GM12891 (cell line): ENCODE measurements around the gene SOD2. TPM values are rescaled to one million over a fixed set of nuclear protein-coding genes. Genes with fewer than 3 reads are reported as not detected.
"Not testable (repeated sequence)": the region's sequence is repeated elsewhere in the genome, so short reads cannot be mapped to it uniquely, and the experiment has no call there.

Source experiments
- DNase-seq: peaks from one replicate; pipeline ENCODE4 v3.0.0; 2011; ENCODE audit warnings: low spot score; ENCODE audit not compliant: insufficient read length
- FAIRE-seq: peaks from 2 replicates; lab custom pipeline; 2011; peaks lifted over from hg19 to GRCh38; lab: Jason Lieb, UNC
- PAX5 ChIP-seq: IDR thresholded peaks from 2 replicates; pipeline ENCODE4 v1.6.1; 2011; ENCODE audit warnings: low read length, moderate library complexity, mild to moderate bottlenecking; ENCODE audit not compliant: insufficient read depth, severe bottlenecking
- POLR2A ChIP-seq: IDR thresholded peaks from 2 replicates; pipeline ENCODE4 v1.6.1; 2011; ENCODE audit warnings: low read depth, low read length, control low read depth
- POLR2AphosphoS5 ChIP-seq: IDR thresholded peaks from 2 replicates; pipeline ENCODE4 v1.6.1; 2011; ENCODE audit warnings: low read depth, low read length, control low read depth
- POU2F2 ChIP-seq: IDR thresholded peaks from 2 replicates; pipeline ENCODE4 v1.6.1; 2011; ENCODE audit warnings: low read depth, mild to moderate bottlenecking, control low read depth, low read length, moderate library complexity
- SPI1 ChIP-seq: IDR thresholded peaks from 2 replicates; pipeline ENCODE4 v1.6.1; 2011; ENCODE audit warnings: low read depth, low read length, control low read depth
- TAF1 ChIP-seq: IDR thresholded peaks from 2 replicates; pipeline ENCODE4 v1.6.1; 2011; ENCODE audit warnings: low read depth, low read length, control low read depth
- polyA plus RNA-seq: library from polyadenylated mRNA; unstranded; fragments of >200 nt; gene quantifications from one replicate; pipeline ENCODE4 v1.2.1, GENCODE V29; 2012; ENCODE audit warnings: low read depth, missing spikeins, inconsistent platforms; ENCODE audit not compliant: missing spikeins

The SOD2 gene
- 27.8 TPM for polyA plus RNA-seq

DNA sequence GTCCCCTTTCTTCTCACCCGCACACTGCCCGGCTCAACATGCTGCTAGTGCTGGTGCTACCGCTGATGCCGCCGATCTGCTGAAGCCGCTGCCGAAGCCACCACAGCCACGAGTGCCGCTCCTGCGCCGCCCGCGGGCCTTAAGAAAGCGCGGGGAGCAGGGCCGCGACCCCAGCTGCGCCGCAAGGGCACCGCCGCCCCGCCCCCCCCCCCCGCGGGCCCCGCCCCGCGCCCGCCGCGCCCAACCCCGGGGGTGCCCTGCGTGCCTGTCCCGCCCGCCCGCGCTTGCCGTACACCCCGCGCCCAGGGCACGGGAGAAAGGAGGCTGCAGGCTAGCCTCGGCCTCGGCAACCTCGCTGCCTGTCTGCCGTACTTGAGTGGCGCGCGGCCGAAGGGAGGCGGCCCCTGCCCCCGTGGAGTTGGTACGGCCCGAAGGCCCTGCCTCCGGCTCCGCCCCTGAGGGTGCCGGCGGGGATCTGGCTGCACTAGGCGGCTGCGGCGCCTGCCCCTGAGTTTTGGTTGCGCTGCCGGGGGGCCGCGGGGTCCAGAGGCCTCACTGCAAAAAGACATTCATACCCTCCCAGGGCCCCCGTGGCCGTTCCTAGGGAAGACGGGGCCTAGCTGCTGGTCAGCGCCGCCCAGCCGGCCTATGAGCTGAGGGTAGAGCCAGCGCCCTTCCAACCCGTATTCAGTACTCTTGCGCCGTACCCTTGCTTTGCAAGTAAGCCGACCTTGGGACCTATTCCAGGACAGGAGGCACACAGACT lies at the start of gene SOD2:
TSS of gene SOD2 (minus strand) at position 114 of the 766 bp plus-strand sequence. CDS start at position 40, 74 bp downstream.
- DNase-seq (peak; percentile 82), FAIRE-seq (peak; percentile 92)
- TF ChIP-seq SPI1 = no peak
- peak; percentile 80 for TF ChIP-seq POLR2AphosphoS5
- peak; percentile 72; the same call in 1 of the 2 replicates for TF ChIP-seq POLR2A
- TF ChIP-seq TAF1 = peak; percentile 65; the same call in 1 of the 2 replicates

DNA sequence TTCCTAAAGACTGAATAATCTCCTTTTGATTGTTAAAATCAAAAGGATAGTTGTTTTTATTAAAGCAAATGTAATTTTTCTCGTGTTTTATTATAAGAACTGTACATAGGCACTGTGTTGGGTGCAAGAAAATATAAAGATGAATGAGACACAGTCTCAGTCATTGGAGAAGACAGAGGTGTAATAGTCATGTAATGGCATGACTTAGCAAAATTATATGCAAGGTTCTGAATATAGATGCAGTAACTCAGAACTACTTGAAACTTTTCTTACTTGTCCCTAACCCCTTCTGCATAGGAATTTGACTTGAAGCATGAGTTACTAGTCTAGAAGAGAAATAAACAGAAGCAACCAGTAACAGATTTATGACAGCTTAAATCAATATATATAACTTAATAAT lies 49.1 kb upstream of the SOD2 start:
- no peak for DNase-seq
- TF ChIP-seq SPI1 (no peak), POU2F2 (no peak), PAX5 (no peak), POLR2A (no peak), POLR2AphosphoS5 (no peak), TAF1 (no peak)
- FAIRE-seq = no peak

DNA sequence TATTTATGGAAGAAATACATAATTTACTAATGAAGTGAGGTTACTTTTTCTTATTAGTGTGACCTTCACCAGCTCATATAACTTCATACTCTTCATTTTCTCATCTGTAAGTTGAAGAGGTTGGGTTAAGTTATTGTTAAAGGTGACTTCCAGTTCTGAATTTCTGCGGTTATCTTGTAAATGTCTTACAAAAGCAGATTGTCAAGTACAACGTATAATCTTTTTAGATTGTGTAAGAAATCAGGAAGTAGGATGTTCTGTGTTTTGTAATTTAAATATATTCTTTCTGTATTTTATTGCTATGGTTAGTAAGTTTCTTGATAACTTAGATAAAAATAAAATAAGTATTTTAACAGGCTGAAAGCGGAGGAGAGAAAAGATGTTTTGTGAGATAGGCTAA lies 46.3 kb upstream of the SOD2 start:
- FAIRE-seq = no peak

DNA sequence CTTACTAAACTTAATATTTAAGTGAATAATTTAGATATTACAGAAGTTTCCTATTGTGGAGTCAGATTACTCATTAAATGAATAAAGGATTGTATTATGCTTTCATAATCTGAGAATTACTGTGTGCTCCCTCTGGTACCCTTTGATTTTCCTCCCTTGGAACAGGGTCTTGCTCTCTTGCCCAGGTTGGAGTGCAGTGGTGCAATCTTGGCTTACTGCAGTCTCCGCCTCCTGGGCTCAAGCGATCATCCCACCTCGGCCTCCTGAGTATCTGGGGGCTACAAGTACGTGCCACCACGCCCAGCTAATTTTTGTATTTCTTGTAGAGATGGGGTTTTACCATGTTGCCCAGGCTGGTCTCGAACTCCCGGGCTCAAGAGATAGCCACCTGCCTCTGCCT lies 43.9 kb upstream of the SOD2 start:
- no peak for FAIRE-seq
- no peak for TF ChIP-seq POLR2AphosphoS5

More for the DNA sequence above, 46.3 kb upstream of the SOD2 start:
- TF ChIP-seq TAF1 (no peak), POU2F2 (no peak), PAX5 (no peak), POLR2A (no peak), POLR2AphosphoS5 (no peak), SPI1 (no peak)
- DNase-seq = no peak

DNA sequence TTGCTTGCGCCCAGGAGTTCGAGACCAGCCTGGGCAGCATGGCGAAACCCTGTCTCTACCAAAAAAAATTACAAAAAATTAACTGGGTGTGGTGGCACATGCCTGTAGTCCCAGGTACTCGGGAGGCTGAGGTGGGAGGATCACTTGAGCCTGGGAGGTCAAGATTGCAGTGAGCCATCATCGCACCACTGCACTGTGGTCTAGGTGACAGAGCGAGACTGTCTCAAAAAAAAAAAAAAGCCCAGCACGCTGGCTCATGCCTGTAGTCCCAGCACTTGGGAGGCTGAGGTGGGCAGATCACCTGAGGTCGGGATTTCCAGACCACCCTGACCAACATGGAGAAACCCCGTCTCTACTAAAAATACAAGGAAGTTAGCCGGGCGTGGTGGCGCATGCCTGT lies 40.4 kb upstream of the SOD2 start:
- not testable (repeated sequence) for FAIRE-seq, DNase-seq

More for the DNA sequence above, 43.9 kb upstream of the SOD2 start:
- no peak for DNase-seq

DNA sequence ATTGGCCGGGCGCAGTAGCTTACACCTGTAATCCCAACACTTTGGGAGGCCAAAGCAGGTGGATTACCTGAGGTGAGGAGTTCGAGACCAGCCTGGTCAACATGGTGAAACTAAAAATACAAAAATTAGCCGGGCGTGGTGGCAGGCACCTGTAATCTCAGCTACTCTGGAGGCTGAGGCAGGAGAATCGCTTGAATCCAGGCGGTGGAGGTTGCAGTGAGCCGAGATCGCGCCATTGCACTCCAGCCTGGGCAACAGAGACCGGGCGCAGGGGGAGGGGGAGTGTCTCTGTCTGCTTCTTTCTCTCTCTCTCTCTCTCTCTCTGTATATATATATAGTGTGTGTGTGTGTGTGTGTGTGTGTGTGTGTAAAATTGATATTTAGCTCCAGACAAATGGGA lies 39.5 kb upstream of the SOD2 start:
- FAIRE-seq, DNase-seq: not testable (repeated sequence)

DNA sequence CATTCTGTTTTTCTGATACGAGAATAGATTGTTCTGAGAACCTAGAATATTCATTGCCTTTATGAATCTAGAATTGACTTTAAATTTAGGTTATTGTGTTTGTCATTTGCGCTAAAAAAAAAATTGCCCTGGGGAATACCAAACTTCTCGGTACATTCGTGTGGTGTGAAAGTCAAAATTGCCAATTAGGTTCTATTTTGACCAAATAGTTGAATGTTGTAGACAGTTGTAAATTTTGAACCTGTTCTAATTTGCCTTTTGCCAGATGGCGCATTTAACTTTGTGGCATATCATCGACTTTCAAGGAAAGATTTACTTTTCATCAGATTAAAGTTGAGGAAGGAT lies 37.3 kb upstream of the SOD2 start:
- FAIRE-seq (peak; percentile 54), DNase-seq (no peak)
- no peak for TF ChIP-seq POU2F2
- no peak for TF ChIP-seq SPI1
- no peak for TF ChIP-seq POLR2AphosphoS5
- no peak for TF ChIP-seq PAX5

DNA sequence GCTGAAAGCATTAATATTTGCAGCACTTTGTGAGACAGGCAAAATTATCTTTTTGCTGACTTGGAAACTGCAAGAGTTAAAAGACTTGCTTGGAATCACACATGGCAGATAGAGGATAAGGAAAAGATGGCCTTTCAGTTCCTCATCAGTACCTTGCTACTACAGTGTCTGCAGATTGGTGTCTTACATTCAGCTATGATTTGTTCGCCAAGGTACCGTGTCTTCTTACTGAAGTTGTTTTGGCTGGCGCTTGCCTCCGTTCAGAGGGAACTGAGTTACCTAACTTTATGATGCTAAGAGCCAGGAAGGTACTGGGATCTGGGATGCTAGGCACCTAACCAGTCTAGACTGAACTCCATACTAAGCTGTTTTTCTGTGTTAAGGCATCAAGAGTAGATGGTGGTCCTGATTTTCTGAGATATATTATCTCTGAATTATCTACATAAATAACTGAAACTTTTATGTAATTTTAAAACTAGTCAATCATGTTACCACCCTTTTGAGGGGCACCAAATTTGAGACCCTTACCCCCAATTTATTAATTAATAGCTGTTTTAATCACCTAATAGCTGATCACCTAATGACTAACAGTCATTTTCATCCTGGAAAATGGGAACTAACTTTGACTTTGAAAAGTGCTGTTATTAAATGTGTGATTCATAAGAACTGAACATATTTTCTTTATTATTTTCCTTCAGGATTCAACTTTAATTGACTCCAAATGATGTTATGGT lies 36.7 kb upstream of the SOD2 start:
- FAIRE-seq (peak; percentile 81), DNase-seq (peak; percentile 8)
- no peak for TF ChIP-seq POLR2AphosphoS5
- TF ChIP-seq SPI1 = peak; percentile 90
- TF ChIP-seq POLR2A = no peak
- TF ChIP-seq POU2F2 = no peak
- TF ChIP-seq PAX5 = no peak
- TF ChIP-seq TAF1 = no peak

DNA sequence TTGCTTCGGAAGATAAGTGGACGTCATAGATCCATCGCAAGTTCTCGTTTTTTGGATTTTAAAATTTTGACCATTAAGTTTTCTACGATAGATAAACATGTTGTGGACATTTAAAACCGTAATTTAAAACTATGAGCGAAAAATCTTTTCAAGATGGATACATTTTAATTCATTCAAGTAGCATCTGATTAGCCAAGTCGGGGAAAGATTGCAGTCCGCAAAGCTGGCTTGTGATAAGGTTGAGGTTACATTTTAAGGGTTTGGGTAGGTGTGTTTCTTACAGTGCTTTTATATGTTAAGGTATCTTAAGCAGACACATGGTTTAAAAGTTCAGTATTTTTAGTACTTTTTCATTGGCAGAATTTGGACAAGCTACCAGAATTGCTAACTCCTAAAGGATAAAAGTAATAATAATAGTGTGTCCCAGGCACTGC lies 35.5 kb upstream of the SOD2 start:
- DNase-seq (no peak), FAIRE-seq (no peak)
- TF ChIP-seq PAX5 (no peak), TAF1 (no peak), SPI1 (no peak), POLR2A (no peak), POU2F2 (no peak), POLR2AphosphoS5 (no peak)

DNA sequence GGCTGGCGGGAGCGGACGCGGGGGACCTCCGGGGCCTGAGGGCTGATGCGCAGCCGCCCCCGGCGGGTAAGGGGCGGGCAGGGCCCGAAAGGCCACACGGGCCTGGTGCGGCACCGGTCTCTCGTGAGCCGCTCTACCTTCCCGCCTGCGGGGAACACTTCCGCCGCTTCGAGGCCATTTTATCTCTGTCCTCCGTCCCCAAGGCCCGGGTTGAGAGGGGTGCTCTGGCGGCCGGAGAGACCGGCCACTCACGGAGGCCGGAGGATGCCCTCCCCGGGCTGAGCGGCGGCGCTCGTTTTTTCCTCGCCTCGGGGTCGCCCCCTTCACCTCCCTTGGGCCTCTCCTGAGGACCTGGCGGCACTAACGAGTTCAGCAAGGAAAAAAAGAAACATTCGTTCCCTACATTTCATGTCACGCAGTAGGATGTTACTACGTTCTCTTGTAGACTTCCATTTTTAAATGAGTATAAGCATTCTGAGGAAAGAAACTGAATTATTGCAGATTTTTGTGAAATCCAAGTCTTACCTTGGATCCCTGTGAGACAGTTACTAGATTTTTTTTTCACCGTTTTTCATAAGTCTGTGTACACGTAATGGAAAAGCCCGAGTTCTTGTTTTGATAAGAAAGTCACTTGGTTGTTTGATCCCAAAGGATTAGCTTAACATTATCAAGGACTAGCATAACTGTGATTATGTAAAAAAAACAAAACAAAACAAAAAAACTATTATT lies 34.8 kb upstream of the SOD2 start:
- FAIRE-seq = peak; percentile 47
- DNase-seq = peak; percentile 38
- TF ChIP-seq SPI1 = no peak
- TF ChIP-seq PAX5 = no peak
- TF ChIP-seq POLR2A = no peak
- TF ChIP-seq POU2F2 = no peak
- no peak for TF ChIP-seq POLR2AphosphoS5
- no peak for TF ChIP-seq TAF1
